Activated CD8-positive, alpha-beta memory T cell treated with anti-CD3 and anti-CD28 coated beads, Interleukin-2, amount 50 U/mL, for 24 hours (primary cell): ENCODE data around the gene SORCS2.

Experiments
- DNase-seq: peaks from one replicate; pipeline ENCODE4 v3.0.0-alpha.2; 2020; ENCODE audit errors: extremely low read depth

SORCS2 gene

DNA sequence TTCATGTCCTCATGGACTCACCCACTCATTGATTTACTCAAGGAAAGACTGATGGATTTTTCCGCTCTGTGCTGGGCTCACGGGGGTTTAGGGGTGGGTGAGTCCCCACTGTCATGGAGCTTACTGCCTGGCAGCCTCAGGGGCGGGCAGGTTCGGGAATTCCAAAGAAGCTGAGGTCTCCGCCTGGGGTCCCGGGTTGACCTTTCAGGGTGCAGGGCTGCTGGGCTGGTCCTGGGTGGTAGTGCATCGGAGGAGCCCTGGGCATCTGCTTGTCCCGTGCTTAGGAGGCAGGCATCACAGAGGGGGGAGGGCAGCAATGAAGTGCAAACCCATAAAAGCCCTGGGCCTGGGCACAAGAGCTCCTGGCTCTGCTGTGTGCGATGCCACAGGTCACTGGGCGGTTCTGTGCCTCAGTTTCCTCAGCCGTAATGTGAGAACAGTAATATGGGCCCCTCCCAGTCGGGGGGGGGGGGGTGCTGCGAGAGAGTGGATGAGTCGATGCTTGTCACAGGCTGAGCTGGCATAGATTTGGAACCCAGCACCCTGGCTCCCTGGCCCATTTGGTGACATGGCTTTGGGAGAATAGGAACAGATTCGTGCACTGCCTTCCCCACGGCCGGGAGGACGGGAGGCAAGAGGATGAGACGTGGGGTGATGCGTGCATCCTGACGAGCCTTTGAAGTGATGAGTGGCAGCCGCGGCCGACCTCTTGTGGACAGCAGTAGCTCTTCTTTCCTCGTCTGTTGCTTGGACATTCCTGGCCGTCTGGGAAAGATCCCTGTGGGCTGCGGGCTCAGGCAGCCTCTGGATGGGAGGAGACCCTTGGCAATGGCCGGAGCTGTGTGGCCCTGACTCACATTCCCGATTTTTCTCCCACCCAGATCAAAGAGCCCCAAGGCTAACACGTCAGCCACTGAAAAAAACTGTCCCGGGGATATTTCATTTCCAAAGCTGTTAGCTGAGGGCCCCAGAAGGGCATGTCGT, 200.4 kb downstream of the SORCS2 start:
- DNase-seq = no peak

DNA sequence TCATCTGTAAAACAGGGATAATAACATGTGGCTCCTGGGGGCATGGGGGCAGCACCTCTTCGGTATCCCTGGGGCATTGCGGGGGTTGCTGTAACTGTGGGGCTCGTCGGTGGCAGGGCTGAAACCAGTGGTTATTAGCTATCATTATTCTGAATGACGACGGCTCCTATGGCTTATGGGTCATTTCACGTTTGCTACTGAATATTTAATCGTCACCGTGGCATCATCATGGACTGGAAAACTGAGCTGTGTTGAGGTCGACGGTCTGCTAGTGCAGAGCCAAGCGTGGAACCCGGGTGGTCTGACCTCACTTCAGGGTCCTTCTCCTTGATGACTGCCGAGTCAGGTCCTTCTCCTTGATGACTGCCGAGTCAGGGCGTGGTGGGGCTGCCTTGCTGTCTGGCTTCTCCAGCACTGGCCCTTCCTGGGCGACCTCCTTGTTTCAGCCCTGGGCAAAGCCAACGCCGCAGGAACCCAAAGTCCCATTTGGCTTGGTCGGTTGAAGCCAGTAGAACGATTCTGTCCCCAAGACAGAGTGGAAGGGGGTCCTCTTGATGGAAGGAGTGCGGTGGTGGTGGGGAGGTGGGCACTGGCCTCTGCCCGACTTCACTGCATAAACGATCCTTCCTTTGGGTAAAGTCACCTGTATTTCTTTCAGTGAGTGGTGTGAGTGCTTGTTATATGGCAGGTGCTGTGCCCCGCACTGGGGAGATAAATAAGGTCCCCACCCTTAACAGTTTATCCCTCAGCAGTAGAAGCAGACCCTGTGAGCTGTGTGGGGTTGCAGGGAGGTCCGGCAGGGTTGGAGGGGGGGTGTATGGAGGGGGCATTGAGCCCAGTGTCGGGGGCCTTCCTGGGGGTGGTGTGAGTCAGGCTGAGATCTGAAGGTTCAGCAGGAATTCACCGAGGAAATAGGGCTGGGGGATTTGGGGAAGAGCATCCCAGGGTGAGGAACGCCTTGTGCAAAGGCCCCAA, 201.6 kb downstream of the SORCS2 start:
- DNase-seq = no peak

DNA sequence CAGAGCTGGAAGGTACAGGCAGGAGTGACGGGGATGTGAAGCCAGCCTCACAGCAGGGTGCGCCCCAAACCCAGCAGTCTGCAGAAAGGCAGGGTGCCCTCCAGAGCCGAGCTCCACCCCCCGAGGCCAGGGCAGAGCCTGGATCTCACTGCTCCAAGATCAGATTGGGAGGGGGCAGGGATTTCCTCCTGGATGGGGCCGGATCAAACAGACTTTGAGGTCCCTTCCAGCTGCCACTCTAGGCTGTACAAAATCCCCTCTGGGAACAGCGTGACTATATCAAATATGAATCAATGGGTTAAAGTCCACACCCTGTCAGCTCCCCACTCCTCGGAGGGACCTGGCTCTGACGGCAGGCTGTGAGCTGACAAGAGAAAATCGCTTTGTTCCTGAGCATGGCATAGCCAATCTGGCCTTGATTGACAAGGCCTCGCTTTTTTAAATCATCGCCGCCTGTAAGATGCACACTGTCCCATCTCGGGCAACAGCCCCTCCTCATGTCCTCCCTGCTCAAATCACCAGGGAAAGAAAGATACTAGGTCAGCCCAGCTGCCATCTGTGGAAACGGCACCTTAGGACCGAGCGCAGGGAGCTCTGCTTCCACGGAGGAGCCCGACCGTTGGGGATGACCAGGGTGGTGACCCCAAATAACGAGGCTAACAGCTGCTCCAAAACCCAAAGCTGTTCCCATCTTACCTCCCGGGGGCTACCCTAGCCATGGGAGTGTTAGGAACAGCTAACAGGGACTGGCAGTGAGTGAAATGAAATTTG, 202.5 kb downstream of the SORCS2 start:
- no peak for DNase-seq

DNA sequence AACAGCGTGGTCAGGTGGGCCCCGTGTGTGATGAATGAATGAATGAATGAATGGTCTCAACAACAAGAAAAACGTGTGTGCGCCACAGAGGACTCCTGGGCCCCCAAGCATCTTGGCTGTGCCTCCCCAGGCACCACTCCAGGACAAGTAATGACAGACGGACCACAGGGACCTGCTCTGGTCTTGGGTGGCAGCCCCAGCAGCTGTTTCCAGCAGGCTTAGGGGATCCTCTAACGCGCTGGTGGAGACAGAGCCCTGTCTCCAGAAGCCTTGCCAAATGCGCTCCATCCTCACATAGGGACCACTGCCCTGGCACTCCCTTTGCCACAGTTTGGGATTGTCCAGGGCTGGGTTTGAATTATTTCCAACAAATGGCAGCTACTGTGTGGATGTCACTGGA, 203.3 kb downstream of the SORCS2 start:
- DNase-seq = no peak

DNA sequence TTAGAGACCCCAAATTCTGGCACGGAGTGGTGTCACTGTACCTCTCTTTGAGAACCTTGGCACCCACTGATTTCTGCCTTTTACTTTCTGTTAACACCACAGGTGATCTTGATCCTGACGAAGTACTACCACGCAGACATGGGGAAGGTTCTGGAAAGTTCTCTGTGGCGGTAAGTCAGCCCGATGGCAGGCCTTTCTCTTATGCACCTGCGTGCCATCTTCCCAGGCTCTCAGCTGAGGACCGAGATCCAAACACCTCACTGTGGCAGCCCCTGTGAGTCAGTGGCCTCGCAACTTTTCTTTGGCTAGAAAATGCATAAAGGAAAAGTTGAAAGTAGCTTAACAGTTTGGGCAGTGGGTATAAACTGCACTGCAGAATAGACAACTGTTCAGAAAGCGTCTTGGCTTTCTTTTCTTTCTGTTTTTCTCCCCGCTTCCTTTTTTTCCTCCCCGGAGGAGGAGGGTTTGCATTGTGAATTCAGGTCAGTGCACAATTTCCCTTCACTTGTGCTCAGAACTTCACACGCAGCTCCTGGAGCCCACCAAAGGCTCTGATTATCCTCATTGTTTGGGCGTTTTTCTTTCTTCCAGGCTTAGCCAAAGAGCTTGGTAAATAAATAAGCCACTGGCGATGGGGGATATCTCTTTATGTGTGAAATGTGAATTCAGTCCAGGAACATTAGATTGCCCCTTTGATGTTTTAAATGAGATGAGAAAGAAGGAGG, 204.0 kb downstream of the SORCS2 start:
- no peak for DNase-seq

DNA sequence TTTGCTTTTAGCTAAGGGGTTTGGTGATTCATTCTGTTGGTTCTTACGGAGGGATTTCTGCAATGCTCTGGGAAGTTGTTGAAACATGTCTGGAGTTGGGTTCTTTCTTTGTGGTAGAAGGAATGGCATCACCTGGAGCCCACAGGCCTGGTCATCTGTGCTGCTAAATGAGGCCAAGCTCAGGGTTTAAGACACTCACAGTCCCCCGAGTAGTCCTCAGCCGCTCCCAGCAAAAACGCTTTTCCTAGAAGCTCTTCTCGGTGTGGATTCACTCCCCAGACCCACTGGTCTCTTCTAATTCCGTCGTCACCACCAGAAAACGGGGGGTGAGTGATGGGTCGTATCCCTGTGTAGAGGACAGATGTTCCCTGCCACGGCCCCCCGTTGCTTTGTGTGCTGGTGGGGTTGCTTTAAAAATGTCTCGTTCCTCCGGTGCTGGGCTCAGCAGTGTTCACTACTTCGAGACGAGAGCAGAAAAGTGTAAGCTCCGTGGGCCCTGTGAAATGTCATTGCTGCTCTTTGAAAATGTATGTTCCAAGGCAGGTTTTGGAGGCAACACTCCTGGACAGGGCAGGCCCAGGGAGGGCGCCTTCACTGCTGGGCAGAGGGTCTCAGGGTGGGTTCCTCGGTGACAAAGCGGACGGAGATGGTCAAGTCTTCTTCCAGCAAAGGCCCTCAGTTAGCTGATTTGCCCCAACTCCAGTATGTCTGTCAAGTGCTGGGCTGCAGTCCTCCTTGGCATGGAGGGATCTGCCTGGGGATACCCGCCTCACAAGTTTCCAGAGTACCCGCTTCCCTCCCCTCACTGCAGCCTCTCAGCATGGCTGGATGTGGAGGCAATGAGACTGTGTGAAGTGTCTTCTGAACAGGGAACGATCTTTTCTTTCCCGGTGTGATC, 205.1 kb downstream of the SORCS2 start:
- DNase-seq = no peak

DNA sequence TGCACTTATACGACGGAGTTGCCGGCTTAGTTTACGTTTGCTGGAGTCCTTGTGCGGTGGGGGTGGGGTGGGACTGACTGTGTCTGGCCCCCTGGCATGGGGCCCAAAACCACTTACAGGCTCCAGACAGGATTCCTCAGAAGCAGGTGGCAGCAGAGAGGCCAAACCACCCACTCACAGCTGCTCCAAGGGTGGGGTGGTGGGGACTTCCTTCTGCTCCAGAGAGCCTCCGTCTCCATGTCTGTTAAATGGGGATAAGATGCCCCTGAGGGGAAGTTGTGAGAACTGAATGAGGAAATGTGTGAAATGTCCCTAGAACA, 205.7 kb downstream of the SORCS2 start:
- no peak for DNase-seq

DNA sequence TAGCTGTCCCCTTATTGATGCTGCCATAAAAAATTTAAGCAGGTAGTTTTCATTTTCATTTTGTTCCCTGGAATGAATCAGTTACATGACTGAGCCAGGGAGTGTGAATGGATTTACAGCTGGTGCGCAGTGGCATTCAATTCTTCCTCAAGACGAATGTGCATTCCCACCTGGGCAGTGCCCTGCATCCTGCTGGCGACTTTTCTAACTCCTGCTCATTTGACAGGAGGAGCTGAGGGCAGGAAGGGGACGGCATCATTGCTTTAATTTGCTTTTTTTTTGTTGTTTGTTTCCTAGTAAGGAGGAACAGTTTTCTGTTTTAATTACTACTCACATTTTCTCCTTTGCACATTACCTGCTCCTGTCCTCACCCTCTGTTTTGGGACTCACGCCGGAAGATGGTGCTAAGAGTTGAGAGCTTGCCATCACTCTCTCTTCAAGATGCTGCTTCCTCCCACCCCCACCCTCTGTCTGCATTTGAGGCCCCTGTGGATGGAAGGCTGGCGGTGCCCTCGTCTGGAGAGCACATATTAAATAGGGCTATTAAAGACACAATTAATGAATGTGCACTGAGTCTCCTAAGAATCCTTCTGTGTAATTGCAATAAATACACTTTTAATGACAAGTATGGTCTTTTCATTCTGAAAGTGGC, 206.6 kb downstream of the SORCS2 start:
- no peak for DNase-seq

DNA sequence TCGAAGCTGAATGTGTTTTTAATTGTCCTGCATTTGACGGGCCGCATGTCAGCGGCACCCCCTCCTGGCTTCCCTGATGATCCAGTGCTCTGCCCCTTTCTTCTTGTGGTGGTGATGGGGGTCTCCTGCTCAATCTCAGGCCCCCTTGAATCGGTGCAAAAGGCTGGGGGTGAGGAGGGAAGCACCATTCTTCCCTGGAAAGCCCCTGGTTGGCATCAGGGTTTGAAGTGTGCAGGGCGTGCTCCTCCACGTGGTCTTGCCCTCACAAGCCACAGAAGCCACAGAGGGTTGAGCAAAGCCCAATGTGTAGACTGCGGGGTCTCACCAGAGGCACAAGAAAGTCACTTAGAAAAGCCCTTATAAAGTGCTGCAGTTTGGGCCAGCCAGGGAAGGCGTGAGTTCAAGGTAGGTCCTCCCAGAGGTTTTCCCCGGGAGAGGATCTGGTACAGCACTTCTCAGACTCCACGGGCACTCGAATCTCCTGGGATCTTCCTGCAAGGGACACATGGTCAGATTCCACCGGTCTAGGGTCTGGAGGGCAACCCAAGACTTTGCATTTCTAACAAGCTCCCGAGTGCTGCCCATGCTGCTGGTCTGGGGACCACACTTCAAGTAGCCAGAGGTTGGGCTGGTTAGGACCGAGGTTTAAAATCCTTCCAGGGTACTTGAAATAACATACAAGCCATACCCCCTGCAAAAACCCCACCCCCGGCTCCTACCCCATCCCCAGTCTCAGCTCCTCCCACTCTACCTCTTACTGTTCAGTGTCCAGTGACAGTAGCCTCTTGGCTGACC, 207.3 kb downstream of the SORCS2 start:
- no peak for DNase-seq

DNA sequence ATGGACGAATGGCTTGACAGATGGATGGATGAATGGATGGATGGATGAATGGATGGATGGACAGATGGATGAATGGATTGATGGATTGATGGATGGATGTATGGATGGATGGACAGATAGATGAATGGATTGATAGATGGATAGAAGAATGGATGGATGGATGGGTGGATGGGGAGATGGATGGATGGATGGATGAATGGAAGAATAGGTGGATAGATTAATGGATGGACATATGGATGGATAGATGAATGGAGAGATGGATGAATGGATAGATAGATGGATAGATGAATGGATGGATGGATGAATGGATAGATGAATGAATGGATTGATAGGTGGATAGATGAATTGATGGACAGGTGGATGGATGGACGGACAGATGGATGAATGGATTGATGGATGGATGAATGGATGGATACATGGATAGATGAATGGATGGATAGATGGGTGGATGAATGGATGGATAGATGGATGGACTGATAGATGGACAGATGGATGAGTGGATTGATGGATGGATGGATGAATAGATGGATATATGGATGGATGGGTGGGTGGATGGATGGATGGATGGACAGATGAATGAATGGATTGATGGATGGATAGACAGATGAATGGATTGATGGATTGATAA, 208.4 kb downstream of the SORCS2 start:
- no peak for DNase-seq

DNA sequence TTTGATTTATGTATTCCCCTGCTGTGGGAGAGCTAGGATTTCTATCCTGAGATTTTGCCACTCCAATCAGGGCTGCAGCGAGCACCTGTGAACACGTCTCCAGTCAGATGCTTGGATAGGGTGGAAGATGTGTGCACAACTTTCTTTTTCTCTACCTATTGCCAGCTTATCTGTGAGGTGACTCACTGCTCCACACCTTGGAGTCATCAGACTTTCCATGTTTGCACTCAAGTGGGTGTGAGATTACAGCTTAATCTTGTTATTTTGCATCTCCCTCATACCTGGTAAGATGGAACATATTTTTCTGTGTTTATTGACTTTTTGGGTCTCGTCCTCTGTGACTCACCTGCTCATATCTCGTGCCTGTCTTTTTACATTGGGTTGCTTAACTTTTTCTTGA, 210.2 kb downstream of the SORCS2 start:
- no peak for DNase-seq

DNA sequence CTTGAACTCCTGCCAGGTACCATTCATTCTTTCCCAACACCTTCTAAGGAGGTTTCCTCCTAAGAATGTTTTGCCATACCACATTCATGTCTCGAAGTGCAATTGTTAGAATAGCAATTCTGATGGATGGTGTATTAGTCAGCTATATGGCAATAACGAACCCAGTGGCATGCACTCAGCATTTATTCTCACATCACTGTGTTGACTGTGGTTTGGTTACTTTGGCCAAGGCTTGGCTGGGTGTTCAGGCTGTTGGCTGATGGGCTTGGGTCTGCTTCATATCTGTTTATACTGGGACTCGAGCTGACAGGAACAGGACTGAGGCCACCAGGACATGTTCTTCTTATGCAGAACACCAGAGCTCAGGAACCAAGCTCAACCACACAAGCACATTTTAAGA, 210.7 kb downstream of the SORCS2 start:
- no peak for DNase-seq

DNA sequence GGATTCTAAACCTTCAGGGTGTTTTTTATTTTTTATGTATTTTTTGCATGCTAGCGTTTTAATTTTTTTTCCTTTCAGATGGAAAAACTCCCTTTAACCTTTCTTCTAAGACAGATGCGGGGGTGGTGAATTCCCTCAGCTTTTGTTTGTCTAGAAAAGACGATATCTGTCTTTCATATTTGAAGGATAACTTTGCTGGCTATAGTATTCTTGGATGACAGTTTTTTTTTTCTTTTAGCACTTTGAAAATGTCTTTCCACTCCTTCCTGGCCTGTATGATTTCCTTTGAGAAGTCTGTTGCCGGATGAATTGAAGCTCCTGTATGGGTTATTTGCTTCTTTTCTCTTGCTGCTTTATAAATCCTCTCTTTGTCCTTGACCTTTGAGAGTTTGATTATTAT, 215.8 kb downstream of the SORCS2 start:
- no peak for DNase-seq

DNA sequence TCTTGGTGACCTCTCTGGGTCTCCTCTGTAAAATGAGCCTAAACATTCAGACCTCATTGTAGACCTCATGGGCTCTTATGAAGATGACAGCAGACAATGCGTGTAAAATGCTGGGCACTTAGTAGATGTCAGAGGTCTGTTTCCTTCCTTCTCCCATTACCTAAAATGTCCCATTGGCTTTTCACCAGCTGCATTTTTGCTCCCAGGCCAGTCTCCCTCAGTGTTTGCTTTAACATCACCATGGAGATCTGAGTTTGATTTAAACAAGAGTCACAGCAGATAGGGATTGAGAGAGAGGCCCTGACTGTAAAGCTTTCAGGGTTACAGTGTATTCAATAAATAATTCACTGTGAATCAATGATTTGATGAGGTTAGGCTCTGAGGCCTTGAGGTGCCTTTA, 218.1 kb downstream of the SORCS2 start:
- no peak for DNase-seq

DNA sequence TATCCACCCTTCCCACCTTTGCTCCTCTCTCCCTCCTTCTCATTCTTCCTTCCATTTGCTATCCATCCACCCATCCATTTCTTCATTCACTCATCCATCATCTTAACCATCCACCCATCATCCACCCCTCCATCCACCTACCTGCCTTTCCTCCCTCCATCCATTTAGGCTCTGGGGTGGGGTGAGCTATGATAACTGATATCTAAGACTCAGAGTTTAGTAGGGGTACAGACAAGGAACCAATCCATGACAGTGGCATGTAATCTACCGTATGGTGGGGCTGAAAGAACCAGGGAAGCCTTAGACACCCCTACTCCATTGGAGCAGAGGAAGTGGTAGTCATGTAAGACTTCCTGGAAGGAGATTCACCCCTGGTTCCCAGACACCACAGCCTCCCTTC, 219.2 kb downstream of the SORCS2 start:
- DNase-seq = no peak

DNA sequence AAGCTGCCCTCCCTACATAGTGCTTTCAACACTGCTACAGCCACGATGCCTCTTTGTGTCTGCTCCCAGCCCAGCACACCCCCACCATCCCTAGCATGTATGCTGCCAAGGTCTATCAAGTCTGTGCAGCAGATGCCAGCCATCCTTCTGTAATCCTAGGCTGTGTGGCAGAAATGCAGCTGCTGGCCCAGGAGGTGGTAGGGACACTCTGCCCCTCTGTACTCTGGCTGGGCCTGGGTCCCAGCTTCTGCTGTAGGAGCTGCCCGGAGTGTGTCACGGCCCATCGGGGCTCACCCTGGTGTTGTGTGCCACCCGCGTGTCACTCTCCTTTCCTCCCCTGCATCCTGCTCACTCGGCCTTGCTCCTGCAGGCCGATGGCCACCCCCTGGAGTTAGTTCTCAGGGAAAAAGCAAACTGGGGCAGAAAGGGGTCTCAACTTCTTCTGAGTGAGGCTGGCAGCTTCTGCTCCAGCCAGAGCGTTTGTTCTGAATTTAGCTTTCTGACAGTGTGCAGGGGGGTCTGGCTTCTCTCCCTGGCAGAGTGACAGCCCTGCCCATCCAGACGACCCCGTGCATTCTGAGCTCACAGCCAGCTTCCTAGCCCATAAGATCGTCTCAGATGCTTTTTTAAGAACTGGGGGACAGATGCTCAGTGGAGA, 219.7 kb downstream of the SORCS2 start:
- DNase-seq = no peak

DNA sequence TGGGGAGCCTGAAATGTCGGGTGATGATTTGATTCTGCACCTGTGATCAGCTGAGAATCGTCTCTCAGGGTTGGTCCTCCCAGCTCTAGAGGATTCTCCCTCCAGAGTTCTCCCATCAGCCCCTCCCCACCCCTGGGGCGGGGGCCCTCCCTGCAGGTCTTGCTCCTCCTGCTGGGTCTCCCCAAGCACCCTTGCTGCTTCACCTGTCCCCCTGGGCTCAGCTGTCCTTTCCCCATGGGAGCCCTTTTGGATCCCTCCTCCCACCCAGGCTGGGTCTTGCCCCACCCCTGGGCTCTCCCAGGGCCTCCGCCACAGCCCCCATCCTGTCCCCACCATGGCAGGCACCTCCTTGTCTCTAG, 220.2 kb downstream of the SORCS2 start:
- DNase-seq = no peak

DNA sequence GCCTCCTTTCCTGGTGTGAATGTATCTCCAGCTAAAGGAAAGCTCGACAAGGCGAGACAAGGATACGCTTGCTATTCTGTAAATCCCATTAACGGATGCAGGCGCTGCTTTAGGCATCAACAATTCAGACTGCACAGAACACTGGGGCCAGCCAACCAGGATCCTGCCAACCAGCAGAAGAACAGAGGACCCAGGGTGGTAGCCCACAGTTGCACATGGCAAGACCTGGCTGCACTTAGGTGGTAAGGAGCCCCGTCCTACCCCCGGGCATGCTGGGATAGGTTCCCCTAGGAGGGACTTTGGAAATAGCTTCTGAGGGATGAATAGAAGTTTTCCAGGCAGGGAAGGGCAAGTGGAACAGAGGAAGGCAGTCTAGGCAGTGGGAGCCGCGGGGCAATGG, 221.7 kb downstream of the SORCS2 start:
- DNase-seq = no peak
